ENCODE results near the gene TUBD1. TPM values are rescaled to one million over a fixed set of nuclear protein-coding genes. Genes with fewer than 3 reads are reported as not detected.
A peak's percentile ranks its signal among the peaks of the same experiment; 100 is the strongest.
"Not testable (repeated sequence)": the region's sequence is repeated elsewhere in the genome, so short reads cannot be mapped to it uniquely, and the experiment has no call there.

Gene TUBD1, protein sequence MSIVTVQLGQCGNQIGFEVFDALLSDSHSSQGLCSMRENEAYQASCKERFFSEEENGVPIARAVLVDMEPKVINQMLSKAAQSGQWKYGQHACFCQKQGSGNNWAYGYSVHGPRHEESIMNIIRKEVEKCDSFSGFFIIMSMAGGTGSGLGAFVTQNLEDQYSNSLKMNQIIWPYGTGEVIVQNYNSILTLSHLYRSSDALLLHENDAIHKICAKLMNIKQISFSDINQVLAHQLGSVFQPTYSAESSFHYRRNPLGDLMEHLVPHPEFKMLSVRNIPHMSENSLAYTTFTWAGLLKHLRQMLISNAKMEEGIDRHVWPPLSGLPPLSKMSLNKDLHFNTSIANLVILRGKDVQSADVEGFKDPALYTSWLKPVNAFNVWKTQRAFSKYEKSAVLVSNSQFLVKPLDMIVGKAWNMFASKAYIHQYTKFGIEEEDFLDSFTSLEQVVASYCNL
- 10 to 100 TPM; 12.9 to 13.9 TPM for total RNA-seq
- polyA plus RNA-seq (ENCODE audit: insufficient read depth, low read depth, low replicate concordance) = 7.8 TPM
- long read RNA-seq, donor 1, partial matches to known transcripts = 0 of 10 reads
- long read RNA-seq, donor 1, other reads (novel, unspliced or antisense) = 6 of 10 reads
- long read RNA-seq, donor 2, partial matches to known transcripts = 0 of 1 reads
- long read RNA-seq, donor 2, other reads (novel, unspliced or antisense) = 0 of 1 reads

DNA sequence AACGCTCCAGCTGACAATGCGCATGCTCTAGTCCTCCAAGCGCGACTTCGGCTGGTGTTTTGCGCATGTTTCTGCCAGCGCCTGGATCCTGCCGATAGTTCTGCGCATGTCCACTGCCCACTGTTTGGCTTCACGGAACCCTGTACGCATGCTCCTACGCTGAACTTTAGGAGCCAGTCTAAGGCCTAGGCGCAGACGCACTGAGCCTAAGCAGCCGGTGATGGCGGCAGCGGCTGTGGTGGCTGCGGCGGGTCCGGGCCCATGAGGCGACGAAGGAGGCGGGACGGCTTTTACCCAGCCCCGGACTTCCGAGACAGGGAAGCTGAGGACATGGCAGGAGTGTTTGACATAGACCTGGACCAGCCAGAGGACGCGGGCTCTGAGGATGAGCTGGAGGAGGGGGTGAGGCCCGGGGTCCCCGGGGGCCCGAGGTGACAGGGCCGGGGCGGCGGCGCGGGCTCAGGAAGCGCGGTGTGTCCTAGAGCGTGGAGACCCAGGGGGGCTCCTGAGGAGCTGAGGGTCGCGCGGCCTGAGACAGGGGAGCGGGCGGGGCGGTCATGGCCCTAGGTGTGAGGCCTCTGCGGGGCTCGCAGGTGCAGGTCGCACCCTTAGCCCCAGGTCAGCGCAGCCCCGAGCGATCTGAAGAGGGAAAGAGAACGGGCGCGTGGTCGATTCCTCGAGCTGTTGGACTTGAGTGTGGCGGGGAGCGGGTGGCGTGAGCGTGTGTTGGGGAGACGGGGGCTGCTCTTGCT is at the start of gene TUBD1, which contains the start of gene RPS6KB1:
TUBD1 (minus strand) TSS at position 20 of the 752 bp plus-strand sequence. CDS start 1,941 bp downstream, outside the sequence.
RPS6KB1 (plus strand) TSS at position 198 of the 752 bp plus-strand sequence; CDS start at position 262, 64 bp downstream.
- Histone ChIP-seq H3K9me3 (no peaks in the 10 kb centered on the region), H3K27ac (peak within 1 kb of the TSS; percentile 45 to 93), H3K4me3 (peak within 1 kb of the TSS; percentile 80 to 92), H3K36me3 (ENCODE audit: low read depth, missing control alignments) (no peaks in the 10 kb centered on the region), H3K27me3 (no peaks in the 10 kb centered on the region), H3K4me1 (peaks cover 5% of the 10 kb centered on the region)
- TF ChIP-seq, protein P1, sequence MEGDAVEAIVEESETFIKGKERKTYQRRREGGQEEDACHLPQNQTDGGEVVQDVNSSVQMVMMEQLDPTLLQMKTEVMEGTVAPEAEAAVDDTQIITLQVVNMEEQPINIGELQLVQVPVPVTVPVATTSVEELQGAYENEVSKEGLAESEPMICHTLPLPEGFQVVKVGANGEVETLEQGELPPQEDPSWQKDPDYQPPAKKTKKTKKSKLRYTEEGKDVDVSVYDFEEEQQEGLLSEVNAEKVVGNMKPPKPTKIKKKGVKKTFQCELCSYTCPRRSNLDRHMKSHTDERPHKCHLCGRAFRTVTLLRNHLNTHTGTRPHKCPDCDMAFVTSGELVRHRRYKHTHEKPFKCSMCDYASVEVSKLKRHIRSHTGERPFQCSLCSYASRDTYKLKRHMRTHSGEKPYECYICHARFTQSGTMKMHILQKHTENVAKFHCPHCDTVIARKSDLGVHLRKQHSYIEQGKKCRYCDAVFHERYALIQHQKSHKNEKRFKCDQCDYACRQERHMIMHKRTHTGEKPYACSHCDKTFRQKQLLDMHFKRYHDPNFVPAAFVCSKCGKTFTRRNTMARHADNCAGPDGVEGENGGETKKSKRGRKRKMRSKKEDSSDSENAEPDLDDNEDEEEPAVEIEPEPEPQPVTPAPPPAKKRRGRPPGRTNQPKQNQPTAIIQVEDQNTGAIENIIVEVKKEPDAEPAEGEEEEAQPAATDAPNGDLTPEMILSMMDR (IDR thresholded peaks at IDR 0.05) = no peak
- peak; percentile 34 for TF ChIP-seq POLR2A (IDR thresholded peaks at IDR 0.05)
- peak; percentile 98 for DNase-seq
- 0 to 1% methylated on average over 33 to 56 of the region's 61 CpGs for WGBS, 2 donors
- intact Hi-C loops (cut with DNase I; ENCODE audit: low total_unique reads) = no loop called here

DNA sequence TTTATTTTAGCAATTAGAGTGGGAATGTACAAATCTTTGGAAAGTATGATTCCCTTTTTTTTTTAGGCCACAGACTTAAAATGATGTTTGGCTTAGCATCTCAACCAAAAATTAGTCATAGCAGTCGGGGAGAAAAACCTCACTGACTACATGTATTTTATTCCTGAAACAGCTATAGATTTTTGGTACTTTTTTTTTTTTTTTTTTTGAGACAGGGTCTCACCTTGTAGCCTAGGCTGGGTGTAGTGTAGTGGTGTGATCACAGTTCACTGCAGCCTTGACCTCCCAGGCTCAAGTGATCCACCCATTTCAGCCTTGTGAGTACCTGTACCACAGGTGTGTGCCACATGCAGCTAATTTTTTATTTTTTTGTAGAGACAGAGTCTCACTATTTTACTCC is 48.4 kb upstream of the TUBD1 start:
- Histone ChIP-seq H3K4me1 (no peaks in the 10 kb centered on the region), H3K9me3 (no peaks in the 10 kb centered on the region), H3K4me3 (no peak overlapping the region), H3K27me3 (no peaks in the 10 kb centered on the region), H3K27ac (no peak overlapping the region), H3K36me3 (ENCODE audit: low read depth, missing control alignments) (no peaks in the 10 kb centered on the region)
- 84 to 87% methylated on average over 1 of the region's 1 CpG for WGBS, 2 donors
- no peak for DNase-seq
- intact Hi-C loops (cut with DNase I; ENCODE audit: low total_unique reads) = no loop called here
- TF ChIP-seq, protein P1 (IDR thresholded peaks at IDR 0.05) = no peak
- no peak for TF ChIP-seq POLR2A (IDR thresholded peaks at IDR 0.05)

DNA sequence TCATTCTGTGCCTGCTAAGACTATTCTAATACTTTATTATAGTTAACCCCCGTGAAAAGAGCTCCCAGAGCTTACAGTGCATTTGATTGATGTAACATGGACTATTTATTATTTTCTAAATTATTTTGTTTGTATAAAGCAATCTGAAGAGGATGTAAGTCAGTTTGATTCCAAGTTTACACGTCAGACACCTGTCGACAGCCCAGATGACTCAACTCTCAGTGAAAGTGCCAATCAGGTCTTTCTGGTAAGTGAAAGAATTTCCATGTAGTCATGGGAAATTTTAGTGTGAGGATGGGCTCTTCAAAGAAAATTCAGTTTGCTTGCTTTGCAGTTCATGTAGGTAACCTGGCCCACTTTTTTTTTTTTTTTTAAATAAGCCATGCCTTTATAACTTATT is 48.0 kb upstream of the TUBD1 start:
- H3K27ac ChIP-seq; H3K4me1 ChIP-seq; H3K36me3 ChIP-seq (ENCODE audit: low read depth, missing control alignments); H3K4me3 ChIP-seq; DNase-seq; H3K27me3 ChIP-seq; intact Hi-C loops (cut with DNase I; ENCODE audit: low total_unique reads); H3K9me3 ChIP-seq: not testable (repeated sequence)
- 78 to 88% methylated on average over 3 of the region's 3 CpGs for WGBS, 2 donors

DNA sequence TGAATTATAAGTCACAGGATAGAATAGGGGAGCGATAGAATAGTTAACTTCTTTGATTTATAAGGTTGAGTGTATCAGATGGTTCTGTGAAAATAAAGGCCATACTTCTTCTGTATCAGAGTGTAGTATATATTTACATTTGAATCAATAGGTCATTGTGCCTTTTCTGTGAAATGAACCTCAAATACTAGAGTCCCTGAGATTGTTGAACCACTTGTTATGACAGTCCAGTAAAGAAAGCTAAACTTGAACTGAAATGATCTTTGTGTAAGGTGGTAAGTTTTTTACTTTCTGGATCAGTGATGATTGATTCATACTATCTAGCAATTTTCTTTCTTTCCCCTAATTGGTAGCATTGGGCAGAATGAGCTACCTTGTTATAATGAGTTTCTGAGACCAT is 40.6 kb upstream of the TUBD1 start:
- WGBS, 2 donors = 91 to 98% methylated on average over 1 of the region's 1 CpG
- H3K9me3 ChIP-seq; H3K36me3 ChIP-seq (ENCODE audit: low read depth, missing control alignments); DNase-seq; H3K4me3 ChIP-seq; H3K27me3 ChIP-seq; intact Hi-C loops (cut with DNase I; ENCODE audit: low total_unique reads); H3K27ac ChIP-seq; H3K4me1 ChIP-seq: not testable (repeated sequence)

DNA sequence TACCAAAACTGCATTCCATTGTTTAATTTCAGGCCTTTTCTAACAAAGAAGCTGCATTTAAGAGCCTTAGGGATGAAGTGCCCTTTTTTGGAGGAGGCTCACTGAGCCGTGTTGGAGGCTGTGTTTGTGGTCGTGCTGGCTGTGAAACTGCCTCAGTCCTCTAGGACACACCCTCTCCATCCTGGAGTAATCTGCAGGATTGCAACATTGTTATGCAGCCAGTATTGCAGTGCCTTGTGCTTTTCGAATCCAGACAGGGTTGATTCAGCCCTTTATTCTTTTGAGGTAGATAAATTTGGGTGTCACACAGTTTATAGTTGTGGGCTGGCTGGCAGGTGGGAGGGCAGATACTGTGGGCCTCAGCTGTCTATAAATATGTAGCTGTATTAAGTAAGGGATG is 38.0 kb upstream of the TUBD1 start:
- H3K27me3 ChIP-seq; H3K9me3 ChIP-seq; intact Hi-C loops (cut with DNase I; ENCODE audit: low total_unique reads); H3K4me3 ChIP-seq; H3K4me1 ChIP-seq; H3K36me3 ChIP-seq (ENCODE audit: low read depth, missing control alignments); H3K27ac ChIP-seq: not testable (repeated sequence)
- peak; percentile 67 for DNase-seq
- 34 to 40% methylated on average over 3 of the region's 3 CpGs for WGBS, 2 donors

DNA sequence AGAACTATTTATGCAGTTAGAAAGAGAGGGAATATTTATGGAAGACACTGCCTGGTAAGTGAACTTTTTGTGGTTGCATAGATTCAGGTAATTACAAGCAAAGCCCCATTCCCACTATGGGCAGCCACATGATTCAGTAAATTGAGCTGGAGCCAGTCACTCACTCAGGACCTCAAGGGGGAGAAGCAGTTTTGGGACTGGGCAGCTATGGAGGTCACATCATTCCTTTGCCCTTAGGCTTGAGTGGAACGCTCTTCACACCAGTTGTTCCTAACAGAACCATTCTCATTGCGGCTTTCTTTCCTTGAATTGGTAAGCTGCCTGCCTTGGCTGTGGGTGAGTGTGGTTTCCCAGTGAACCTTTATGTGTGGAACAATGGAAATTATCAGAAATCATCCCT is 37.4 kb upstream of the TUBD1 start:
- H3K4me1 ChIP-seq; H3K27ac ChIP-seq; H3K36me3 ChIP-seq (ENCODE audit: low read depth, missing control alignments); DNase-seq; H3K27me3 ChIP-seq; H3K9me3 ChIP-seq; intact Hi-C loops (cut with DNase I; ENCODE audit: low total_unique reads); H3K4me3 ChIP-seq: not testable (repeated sequence)
- WGBS, 2 donors = 94 to 96% methylated on average over 2 of the region's 2 CpGs

DNA sequence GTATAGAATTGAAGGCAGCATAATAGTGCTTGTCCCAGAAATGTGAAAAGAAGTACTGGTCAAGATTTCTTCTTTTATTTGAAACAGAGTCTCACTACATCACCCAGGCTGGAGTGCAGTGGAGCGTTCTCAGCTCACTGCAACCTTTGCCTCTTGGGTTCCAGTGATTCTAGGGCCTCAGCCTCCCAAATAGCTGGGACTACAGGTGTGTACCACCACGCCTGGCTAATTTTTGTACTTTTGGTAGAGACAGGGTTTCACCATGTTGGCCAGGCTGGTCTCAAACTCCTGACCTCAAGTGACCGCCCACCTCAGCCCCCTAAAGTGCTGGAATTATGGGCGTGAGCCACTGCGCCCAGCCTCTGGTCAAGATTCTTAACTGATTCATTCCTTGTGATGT is 27.9 kb upstream of the TUBD1 start:
- H3K36me3 ChIP-seq (ENCODE audit: low read depth, missing control alignments); intact Hi-C loops (cut with DNase I; ENCODE audit: low total_unique reads); H3K9me3 ChIP-seq; DNase-seq; H3K27ac ChIP-seq; H3K4me1 ChIP-seq; H3K4me3 ChIP-seq; H3K27me3 ChIP-seq: not testable (repeated sequence)
- 94 to 95% methylated on average over 5 of the region's 5 CpGs for WGBS, 2 donors
